HG03575 (cell line): ENCODE results near the gene CCDC146.
"Not testable (repeated sequence)": the region's sequence is repeated elsewhere in the genome, so short reads cannot be mapped to it uniquely, and the experiment has no call there.

Experiments used
- ATAC-seq: cut with Tn5 transposase; IDR thresholded peaks from one replicate; pipeline ENCODE4 v1.9.1; 2021; ENCODE audit not compliant: unreplicated experiment, insufficient number of reproducible peaks, low FRiP score; ENCODE audit errors: extremely low read depth

Gene CCDC146

GRCh38 chr7:77270094-77270480 lies 147.7 kb downstream of the CCDC146 start:
- ATAC-seq: no peak

GRCh38 chr7:77271766-77272165 lies 149.4 kb downstream of the CCDC146 start:
- no peak for ATAC-seq

GRCh38 chr7:77275663-77276062 lies 153.2 kb downstream of the CCDC146 start:
- not testable (repeated sequence) for ATAC-seq

- ATAC-seq: no peak
Measured at GRCh38 chr7:77276120-77276519, 153.7 kb downstream of the CCDC146 start.

- ATAC-seq: no peak
Measured at GRCh38 chr7:77281780-77282478, 159.5 kb downstream of the CCDC146 start.

GRCh38 chr7:77282897-77283296 lies 160.5 kb downstream of the CCDC146 start:
- ATAC-seq: no peak

GRCh38 chr7:77284005-77284404 lies 161.6 kb downstream of the CCDC146 start:
- no peak for ATAC-seq

- no peak for ATAC-seq
Measured at GRCh38 chr7:77284616-77285015, 162.2 kb downstream of the CCDC146 start.

- no peak for ATAC-seq
Measured at GRCh38 chr7:77288676-77289320, 166.4 kb downstream of the CCDC146 start.

GRCh38 chr7:77289387-77289786 lies 167.0 kb downstream of the CCDC146 start:
- ATAC-seq: no peak

GRCh38 chr7:77290425-77290824 lies 168.0 kb downstream of the CCDC146 start:
- no peak for ATAC-seq

GRCh38 chr7:77293046-77293445 lies 170.6 kb downstream of the CCDC146 start:
- no peak for ATAC-seq

GRCh38 chr7:77295549-77295948 lies 173.1 kb downstream of the CCDC146 start:
- ATAC-seq: no peak

- ATAC-seq: no peak
Measured at GRCh38 chr7:77306231-77307067, 184.0 kb downstream of the CCDC146 start.

- ATAC-seq: no peak
Measured at GRCh38 chr7:77308792-77309191, 186.4 kb downstream of the CCDC146 start.

- no peak for ATAC-seq
Measured at GRCh38 chr7:77309714-77310220, 187.4 kb downstream of the CCDC146 start.

GRCh38 chr7:77310982-77311381 lies 188.6 kb downstream of the CCDC146 start:
- ATAC-seq: no peak

- no peak for ATAC-seq
Measured at GRCh38 chr7:77313085-77313484, 190.7 kb downstream of the CCDC146 start.

- no peak for ATAC-seq
Measured at GRCh38 chr7:77313876-77314480, 191.6 kb downstream of the CCDC146 start.
